ENCODE measurements around the gene BASP1.

The BASP1 gene

GRCh38 chr5:17219006-17219422 is 1.6 kb downstream of the BASP1 start:
- TF ChIP-seq, protein P1, sequence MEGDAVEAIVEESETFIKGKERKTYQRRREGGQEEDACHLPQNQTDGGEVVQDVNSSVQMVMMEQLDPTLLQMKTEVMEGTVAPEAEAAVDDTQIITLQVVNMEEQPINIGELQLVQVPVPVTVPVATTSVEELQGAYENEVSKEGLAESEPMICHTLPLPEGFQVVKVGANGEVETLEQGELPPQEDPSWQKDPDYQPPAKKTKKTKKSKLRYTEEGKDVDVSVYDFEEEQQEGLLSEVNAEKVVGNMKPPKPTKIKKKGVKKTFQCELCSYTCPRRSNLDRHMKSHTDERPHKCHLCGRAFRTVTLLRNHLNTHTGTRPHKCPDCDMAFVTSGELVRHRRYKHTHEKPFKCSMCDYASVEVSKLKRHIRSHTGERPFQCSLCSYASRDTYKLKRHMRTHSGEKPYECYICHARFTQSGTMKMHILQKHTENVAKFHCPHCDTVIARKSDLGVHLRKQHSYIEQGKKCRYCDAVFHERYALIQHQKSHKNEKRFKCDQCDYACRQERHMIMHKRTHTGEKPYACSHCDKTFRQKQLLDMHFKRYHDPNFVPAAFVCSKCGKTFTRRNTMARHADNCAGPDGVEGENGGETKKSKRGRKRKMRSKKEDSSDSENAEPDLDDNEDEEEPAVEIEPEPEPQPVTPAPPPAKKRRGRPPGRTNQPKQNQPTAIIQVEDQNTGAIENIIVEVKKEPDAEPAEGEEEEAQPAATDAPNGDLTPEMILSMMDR (IDR thresholded peaks at IDR 0.05; ENCODE audit: extremely low read depth, missing control alignments) = no peak
- DNase-seq (ENCODE audit: low spot score) = peak; percentile 53

- DNase-seq (ENCODE audit: low spot score) = peak; percentile 15
Measured at GRCh38 chr5:17219469-17219868, 2.0 kb downstream of the BASP1 start.

DNA sequence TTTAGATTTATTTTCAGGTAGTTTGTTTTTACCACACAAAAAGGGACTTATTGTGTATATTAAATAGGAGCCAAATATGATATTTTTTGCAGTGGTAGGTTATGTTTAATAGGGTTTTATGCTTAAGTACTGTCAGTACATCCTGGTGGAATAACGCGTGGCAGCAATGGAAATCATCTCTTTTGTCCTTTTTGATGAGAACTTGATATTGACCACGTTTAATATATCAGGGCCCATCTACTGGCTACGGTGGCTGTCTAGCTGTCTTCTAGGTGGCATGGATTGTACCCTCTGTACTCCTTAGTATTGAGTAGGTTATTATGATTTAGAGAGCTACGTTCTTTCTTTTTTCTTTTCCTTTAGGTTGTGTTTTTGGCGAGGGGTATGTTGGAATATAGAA is 2.6 kb downstream of the BASP1 start:
- TF ChIP-seq, protein P1 (IDR thresholded peaks at IDR 0.05; ENCODE audit: extremely low read depth, missing control alignments) = no peak
- DNase-seq (ENCODE audit: low spot score) = no peak

More at GRCh38 chr5:17219469-17219868, 2.0 kb downstream of the BASP1 start:
- TF ChIP-seq, protein P1 (IDR thresholded peaks at IDR 0.05; ENCODE audit: extremely low read depth, missing control alignments) = no peak

- TF ChIP-seq, protein P1 (IDR thresholded peaks at IDR 0.05; ENCODE audit: extremely low read depth, missing control alignments) = no peak
- no peak for DNase-seq (ENCODE audit: low spot score)
Measured at GRCh38 chr5:17220469-17220868, 3.0 kb downstream of the BASP1 start.

DNA sequence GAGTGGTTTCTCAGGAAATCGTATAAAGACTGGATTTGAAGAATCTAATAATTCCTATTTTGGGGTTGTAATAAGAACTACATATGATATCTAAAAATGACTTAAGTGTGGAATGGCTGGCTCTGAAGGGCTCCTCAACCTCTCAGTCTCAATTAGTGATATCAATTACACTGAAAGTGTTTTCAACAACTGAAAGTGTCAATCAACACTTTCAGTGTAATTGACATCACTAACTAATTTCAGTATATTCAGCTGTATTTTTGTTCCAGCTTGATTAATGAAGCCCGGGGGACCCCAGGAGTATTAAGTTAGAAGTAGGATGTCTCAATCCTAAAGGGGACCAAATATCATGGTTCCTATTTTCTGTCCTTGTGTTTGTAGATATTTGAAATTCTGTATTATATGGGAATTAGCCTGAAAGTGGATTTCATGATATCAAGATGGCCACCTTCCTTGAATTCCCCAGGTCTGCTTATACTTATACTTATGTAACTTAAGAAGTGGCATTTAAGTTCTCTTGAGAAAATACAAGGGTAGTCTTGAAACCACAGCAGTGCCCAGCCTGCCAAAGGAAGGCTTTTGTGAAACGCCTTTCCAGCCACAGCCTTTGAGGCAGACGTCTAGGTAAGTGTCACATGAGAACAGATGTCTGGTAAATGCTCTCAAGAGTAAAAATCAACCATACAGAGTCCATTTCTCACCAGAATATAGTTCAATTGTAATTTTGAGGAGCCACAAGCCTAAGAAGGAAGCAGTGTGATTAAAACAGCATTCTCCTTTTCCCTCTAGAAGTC is 4.6 kb downstream of the BASP1 start:
- TF ChIP-seq, protein P1 (IDR thresholded peaks at IDR 0.05; ENCODE audit: extremely low read depth, missing control alignments) = no peak
- no peak for DNase-seq (ENCODE audit: low spot score)

GRCh38 chr5:17222664-17223063 is 5.2 kb downstream of the BASP1 start:
- DNase-seq (ENCODE audit: low spot score) = no peak
- TF ChIP-seq, protein P1 (IDR thresholded peaks at IDR 0.05; ENCODE audit: extremely low read depth, missing control alignments) = no peak

GRCh38 chr5:17223367-17224185 is 6.1 kb downstream of the BASP1 start:
- TF ChIP-seq, protein P1 (IDR thresholded peaks at IDR 0.05; ENCODE audit: extremely low read depth, missing control alignments) = no peak
- peak; percentile 30 for DNase-seq (ENCODE audit: low spot score)
